Measurements from ENCODE around the gene SLC23A2. TPM values are rescaled to one million over a fixed set of nuclear protein-coding genes. Genes with fewer than 3 reads are reported as not detected.

The SLC23A2 gene
- total RNA-seq, 1 experiment from 2014 or later, result 24.0 TPM

DNA sequence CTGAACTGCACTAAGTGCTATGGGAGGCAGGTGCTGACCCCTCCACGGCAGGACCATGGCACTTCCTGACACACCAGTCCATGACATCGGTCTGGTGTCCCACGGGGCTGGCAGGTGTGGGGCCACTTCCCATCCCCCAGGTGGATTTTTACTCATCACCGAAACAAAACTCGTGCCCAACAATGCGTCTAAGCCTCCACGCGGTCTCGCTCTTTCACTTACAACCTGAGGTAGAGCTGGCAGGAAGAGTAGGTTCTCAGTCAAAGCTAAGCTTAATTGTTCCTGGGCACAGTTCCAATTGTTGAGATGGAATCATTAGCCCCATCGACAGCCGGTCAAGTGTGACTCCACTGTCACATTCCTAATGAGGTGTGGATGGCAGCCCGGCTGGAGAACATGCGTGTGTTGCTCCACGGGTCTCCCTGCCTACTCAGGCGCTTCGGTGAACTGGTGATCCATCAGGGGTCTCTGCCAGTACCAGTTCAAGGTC, 125.7 kb downstream of the SLC23A2 start:
- ChIA-PET POLR2A (no interaction called here), CTCF (interaction anchor here (0.9 kb wide), 1 partner anchor 9 kb away, joined by 3 read pairs; no protein-coding TSS in a partner anchor)
- no TSS peak for BruUV-seq (replicated peaks)
- Mint-ChIP-seq H3K4me1 (ENCODE audit: insufficient read depth, unreplicated experiment) (no peaks in the 10 kb centered on the region), H3K27me3 (ENCODE audit: insufficient read depth, unreplicated experiment) (no peaks in the 10 kb centered on the region), H3K36me3 (ENCODE audit: insufficient read depth, unreplicated experiment) (peaks cover 40% of the 10 kb centered on the region), H3K27ac (ENCODE audit: low read depth, unreplicated experiment) (no peak overlapping the region), H3K4me3 (ENCODE audit: unreplicated experiment) (no peak overlapping the region), H3K9me3 (ENCODE audit: unreplicated experiment) (no peaks in the 10 kb centered on the region)
- TF ChIP-seq, protein P1, sequence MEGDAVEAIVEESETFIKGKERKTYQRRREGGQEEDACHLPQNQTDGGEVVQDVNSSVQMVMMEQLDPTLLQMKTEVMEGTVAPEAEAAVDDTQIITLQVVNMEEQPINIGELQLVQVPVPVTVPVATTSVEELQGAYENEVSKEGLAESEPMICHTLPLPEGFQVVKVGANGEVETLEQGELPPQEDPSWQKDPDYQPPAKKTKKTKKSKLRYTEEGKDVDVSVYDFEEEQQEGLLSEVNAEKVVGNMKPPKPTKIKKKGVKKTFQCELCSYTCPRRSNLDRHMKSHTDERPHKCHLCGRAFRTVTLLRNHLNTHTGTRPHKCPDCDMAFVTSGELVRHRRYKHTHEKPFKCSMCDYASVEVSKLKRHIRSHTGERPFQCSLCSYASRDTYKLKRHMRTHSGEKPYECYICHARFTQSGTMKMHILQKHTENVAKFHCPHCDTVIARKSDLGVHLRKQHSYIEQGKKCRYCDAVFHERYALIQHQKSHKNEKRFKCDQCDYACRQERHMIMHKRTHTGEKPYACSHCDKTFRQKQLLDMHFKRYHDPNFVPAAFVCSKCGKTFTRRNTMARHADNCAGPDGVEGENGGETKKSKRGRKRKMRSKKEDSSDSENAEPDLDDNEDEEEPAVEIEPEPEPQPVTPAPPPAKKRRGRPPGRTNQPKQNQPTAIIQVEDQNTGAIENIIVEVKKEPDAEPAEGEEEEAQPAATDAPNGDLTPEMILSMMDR (IDR thresholded peaks at IDR 0.05; ENCODE audit: unreplicated experiment), result no peak
- intact Hi-C loops (cut with micrococcal nuclease), result no loop called here
- no peak for DNase-seq (ENCODE audit: unreplicated experiment)

DNA sequence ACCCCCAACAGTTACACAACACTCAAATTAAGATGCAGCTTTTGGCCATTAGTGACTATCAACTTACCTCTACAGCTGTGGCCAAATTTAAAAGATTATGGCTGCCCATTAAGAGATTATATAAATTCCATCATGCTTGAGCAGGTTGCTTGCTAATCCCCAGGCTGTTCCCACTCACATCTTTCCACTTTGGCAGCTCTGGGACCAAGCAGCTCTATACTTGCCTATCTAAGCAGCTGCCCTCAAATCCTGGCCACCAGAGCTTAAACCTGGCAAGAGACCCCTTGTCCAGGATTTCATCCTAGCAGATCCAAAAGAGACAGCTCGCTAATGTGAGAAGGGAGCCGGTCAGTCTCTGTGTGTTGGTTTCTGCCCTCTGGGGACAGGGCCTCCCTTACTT, 127.9 kb downstream of the SLC23A2 start:
- H3K27ac Mint-ChIP-seq (ENCODE audit: low read depth, unreplicated experiment), result no peak overlapping the region
- ChIA-PET CTCF (interaction anchor here (0.7 to 1.1 kb wide), 3 partner anchors 76 to 165 kb away, joined by 3 to 5 read pairs (median 3); no protein-coding TSS in a partner anchor), POLR2A (interaction anchor here (1.0 to 1.8 kb wide), 2 partner anchors 12 to 29 kb away, joined by 3 to 4 read pairs; no protein-coding TSS in a partner anchor)
- no peaks in the 10 kb centered on the region for H3K27me3 Mint-ChIP-seq (ENCODE audit: insufficient read depth, unreplicated experiment)
- H3K4me3 Mint-ChIP-seq (ENCODE audit: unreplicated experiment), result no peak overlapping the region
- no peaks in the 10 kb centered on the region for H3K4me1 Mint-ChIP-seq (ENCODE audit: insufficient read depth, unreplicated experiment)
- H3K9me3 Mint-ChIP-seq (ENCODE audit: unreplicated experiment), result no peaks in the 10 kb centered on the region
- TF ChIP-seq, protein P1 (IDR thresholded peaks at IDR 0.05; ENCODE audit: unreplicated experiment), result no peak
- BruUV-seq (replicated peaks), result no TSS peak
- peaks cover 43% of the 10 kb centered on the region for H3K36me3 Mint-ChIP-seq (ENCODE audit: insufficient read depth, unreplicated experiment)
- no peak for DNase-seq (ENCODE audit: unreplicated experiment)
- intact Hi-C loops (cut with micrococcal nuclease), result no loop called here

DNA sequence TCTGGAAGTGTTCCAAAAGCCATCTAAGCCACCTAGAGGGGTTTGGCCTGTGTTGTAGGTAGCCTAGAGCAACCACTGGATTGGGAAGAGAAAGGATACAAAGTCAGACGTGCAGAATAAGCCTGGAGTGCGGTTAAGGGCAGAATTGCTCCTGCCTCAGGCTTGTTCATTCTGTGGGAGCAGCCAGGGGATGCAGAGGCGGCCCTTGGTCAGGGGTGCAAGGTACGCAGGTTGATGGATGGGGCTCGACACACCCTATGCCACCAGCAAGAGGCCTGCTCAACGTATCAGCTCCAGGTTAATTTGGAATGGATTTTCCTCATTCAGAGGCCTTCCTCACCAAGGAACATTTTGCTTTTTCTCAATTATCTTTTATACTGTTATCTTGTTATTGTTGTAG, 129.8 kb downstream of the SLC23A2 start:
- Mint-ChIP-seq H3K9me3 (ENCODE audit: unreplicated experiment) (no peaks in the 10 kb centered on the region), H3K36me3 (ENCODE audit: insufficient read depth, unreplicated experiment) (peaks cover 61% of the 10 kb centered on the region), H3K27ac (ENCODE audit: low read depth, unreplicated experiment) (no peak overlapping the region), H3K4me1 (ENCODE audit: insufficient read depth, unreplicated experiment) (peaks cover 4% of the 10 kb centered on the region), H3K27me3 (ENCODE audit: insufficient read depth, unreplicated experiment) (no peaks in the 10 kb centered on the region), H3K4me3 (ENCODE audit: unreplicated experiment) (no peak overlapping the region)
- intact Hi-C loops (cut with micrococcal nuclease), result no loop called here
- ChIA-PET POLR2A (interaction anchor here (1.1 to 1.2 kb wide), 2 partner anchors 14 to 17 kb away, joined by 3 read pairs; no protein-coding TSS in a partner anchor), CTCF (interaction anchor here (0.6 kb wide), 2 partner anchors 20 to 127 kb away, joined by 3 to 5 read pairs; no protein-coding TSS in a partner anchor)
- no TSS peak for BruUV-seq (replicated peaks)
- DNase-seq (ENCODE audit: unreplicated experiment), result no peak
- TF ChIP-seq, protein P1 (IDR thresholded peaks at IDR 0.05; ENCODE audit: unreplicated experiment), result no peak

DNA sequence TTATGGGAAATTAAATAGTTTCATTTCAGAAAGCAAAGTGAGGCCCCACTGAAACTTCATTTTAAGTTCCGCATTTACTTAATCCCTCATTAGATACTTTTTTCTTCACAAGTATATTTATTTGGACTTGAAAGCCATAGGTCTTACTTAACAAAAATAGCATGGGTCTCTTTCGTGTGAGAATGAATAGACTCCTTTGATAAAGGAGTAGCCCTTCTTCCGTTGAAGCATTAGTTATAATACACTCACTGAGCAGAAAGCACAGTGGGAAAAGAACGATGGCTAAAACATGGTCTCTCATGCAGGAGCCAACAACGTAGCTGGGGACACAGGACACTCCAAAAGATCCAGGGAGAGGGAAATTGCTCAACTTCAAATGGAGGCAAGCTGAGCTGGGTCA, 130.4 kb downstream of the SLC23A2 start:
- intact Hi-C loops (cut with micrococcal nuclease), result no loop called here
- no peaks in the 10 kb centered on the region for H3K27me3 Mint-ChIP-seq (ENCODE audit: insufficient read depth, unreplicated experiment)
- peaks cover 4% of the 10 kb centered on the region for H3K4me1 Mint-ChIP-seq (ENCODE audit: insufficient read depth, unreplicated experiment)
- no peak for DNase-seq (ENCODE audit: unreplicated experiment)
- TF ChIP-seq, protein P1 (IDR thresholded peaks at IDR 0.05; ENCODE audit: unreplicated experiment), result no peak
- POLR2A ChIA-PET, result no interaction called here
- H3K36me3 Mint-ChIP-seq (ENCODE audit: insufficient read depth, unreplicated experiment), result peaks cover 58% of the 10 kb centered on the region
- no peak overlapping the region for H3K4me3 Mint-ChIP-seq (ENCODE audit: unreplicated experiment)
- H3K9me3 Mint-ChIP-seq (ENCODE audit: unreplicated experiment), result no peaks in the 10 kb centered on the region
- no TSS peak for BruUV-seq (replicated peaks)
- H3K27ac Mint-ChIP-seq (ENCODE audit: low read depth, unreplicated experiment), result no peak overlapping the region
- CTCF ChIA-PET, result interaction anchor here (0.6 kb wide), 2 partner anchors 20 to 128 kb away, joined by 3 to 5 read pairs; no protein-coding TSS in a partner anchor

Data from MCF 10A (cell line).